ENCODE measurements around the gene SYT11. TPM values are rescaled to one million over a fixed set of nuclear protein-coding genes. Genes with fewer than 3 reads are reported as not detected.

SYT11 gene
- total and polyA plus RNA-seq, 10 of the 15 experiments (the other 5 are each of a cell fraction or from before 2014, with no cell fraction given), result 7.7 to 21.2 (median 13.5) TPM

GRCh38 chr1:155911156-155912055, 52.0 kb downstream of the SYT11 start, which contains the start of gene RIT1 (continued):
- TF ChIP-seq GABPA (IDR thresholded peaks at IDR 0.05; ENCODE audit: low read depth) (no peak), BCLAF1 (IDR thresholded peaks at IDR 0.05) (no peak), ZNF24 (IDR thresholded peaks at IDR 0.05) (peak; percentile 55; the same call in 1 of the 2 replicates), RUNX3 (IDR thresholded peaks at IDR 0.05; ENCODE audit: low read length) (peak; percentile 40), CEBPB (IDR thresholded peaks at IDR 0.05; ENCODE audit: borderline replicate concordance in 1 of 2, low read depth in 2 of 2, low read length in 2 of 2) (no peak), NRF1 (conservative IDR thresholded peaks at IDR 0.05; ENCODE audit: low read depth, low read length) (no peak), CREM (IDR thresholded peaks at IDR 0.05; ENCODE audit: low read depth) (0 out of 2 replicates have a peak, but pooled peaks have one; percentile 13), NR2F1 (conservative IDR thresholded peaks at IDR 0.05) (peak; percentile 97), KLF5 (IDR thresholded peaks at IDR 0.05; ENCODE audit: partially characterized antibody) (no peak), PKNOX1 (IDR thresholded peaks at IDR 0.05) (peak; percentile 22; the same call in 1 of the 2 replicates), BACH1 (IDR thresholded peaks at IDR 0.05; ENCODE audit: borderline replicate concordance) (peak; percentile 64; the same call in 1 of the 2 replicates), ASH2L (IDR thresholded peaks at IDR 0.05; ENCODE audit: borderline replicate concordance, low read depth) (no peak), CREB1 (IDR thresholded peaks at IDR 0.05; ENCODE audit: low read depth) (peak; percentile 76), JUND (IDR thresholded peaks at IDR 0.05; ENCODE audit: low read depth, low read length) (no peak), ZNF687 (IDR thresholded peaks at IDR 0.05) (peak; percentile 48), ATF7 (IDR thresholded peaks at IDR 0.05; ENCODE audit: low read depth) (peak; percentile 56; the same call in 1 of the 2 replicates), ATF3 (IDR thresholded peaks at IDR 0.05; ENCODE audit: borderline replicate concordance, extremely low read depth, low read depth, low read length) (no peak), SKIL (IDR thresholded peaks at IDR 0.05; ENCODE audit: low read depth, poor library complexity, severe bottlenecking) (peak; percentile 56)

Measured in GM12878 (cell line).